Skeletal muscle cell (primary cell): ENCODE measurements around the gene DEPDC5.

Experiments used
- DNase-seq: peaks from one replicate; pipeline ENCODE4 v3.0.0-alpha.2; 2010; ENCODE audit warnings: low read depth
- H3K4me3 ChIP-seq: 2 replicates; pipeline ENCODE4 v1.5.1; 2011; ENCODE audit warnings: low read depth, mild to moderate bottlenecking, control low read depth, low read length, moderate library complexity

The DEPDC5 gene

GRCh38 chr22:31935961-31936635, 182.3 kb downstream of the DEPDC5 start:
- no peak for DNase-seq
- H3K4me3 ChIP-seq: no peak overlapping the region

GRCh38 chr22:31937341-31937740, 183.5 kb downstream of the DEPDC5 start:
- DNase-seq: no peak
- no peak overlapping the region for H3K4me3 ChIP-seq

- DNase-seq: no peak
- no peak overlapping the region for H3K4me3 ChIP-seq
These were observed 184.5 kb downstream of the DEPDC5 start for GRCh38 chr22:31938296-31938695.

GRCh38 chr22:31940506-31940905, 186.7 kb downstream of the DEPDC5 start:
- H3K4me3 ChIP-seq: no peak overlapping the region
- no peak for DNase-seq

GRCh38 chr22:31942091-31942490, 188.3 kb downstream of the DEPDC5 start:
- no peak for DNase-seq
- no peak overlapping the region for H3K4me3 ChIP-seq

- peak overlapping the region; percentile 60 for H3K4me3 ChIP-seq
These were observed 189.6 kb downstream of the DEPDC5 start for GRCh38 chr22:31943206-31943977.

GRCh38 chr22:31943978-31944699, 190.3 kb downstream of the DEPDC5 start, which contains the start of gene YWHAH:
YWHAH (plus strand) TSS chr22:31944535; CDS start chr22:31944734, 199 bp downstream.
- peak within 1 kb of the TSS; percentile 63 for H3K4me3 ChIP-seq
- peak; percentile 69 for DNase-seq

More at GRCh38 chr22:31943206-31943977, 189.6 kb downstream of the DEPDC5 start:
- DNase-seq: no peak

- no peak for DNase-seq
These were observed 191.1 kb downstream of the DEPDC5 start for GRCh38 chr22:31944700-31945442.

GRCh38 chr22:31945443-31945855, 191.6 kb downstream of the DEPDC5 start:
- DNase-seq: no peak
- H3K4me3 ChIP-seq: peak overlapping the region; percentile 63

More at GRCh38 chr22:31944700-31945442, 191.1 kb downstream of the DEPDC5 start:
- peak overlapping the region; percentile 63 for H3K4me3 ChIP-seq

GRCh38 chr22:31945971-31946680, 192.3 kb downstream of the DEPDC5 start:
- DNase-seq: no peak
- peak overlapping the region; percentile 63 for H3K4me3 ChIP-seq

GRCh38 chr22:31947296-31947695, 193.5 kb downstream of the DEPDC5 start:
- no peak overlapping the region for H3K4me3 ChIP-seq
- DNase-seq: no peak

GRCh38 chr22:31948002-31948401, 194.2 kb downstream of the DEPDC5 start:
- DNase-seq: no peak
- no peak overlapping the region for H3K4me3 ChIP-seq

- DNase-seq: no peak
- H3K4me3 ChIP-seq: no peak overlapping the region
These were observed 196.4 kb downstream of the DEPDC5 start for GRCh38 chr22:31950226-31950625.

GRCh38 chr22:31951194-31952093, 197.6 kb downstream of the DEPDC5 start:
- DNase-seq: no peak
- H3K4me3 ChIP-seq: no peak overlapping the region

GRCh38 chr22:31952094-31952401, 198.2 kb downstream of the DEPDC5 start:
- DNase-seq: no peak
- no peak overlapping the region for H3K4me3 ChIP-seq

GRCh38 chr22:31952472-31952871, 198.7 kb downstream of the DEPDC5 start:
- peak; percentile 64 for DNase-seq
- no peak overlapping the region for H3K4me3 ChIP-seq

- no peak for DNase-seq
- H3K4me3 ChIP-seq: no peak overlapping the region
These were observed 199.4 kb downstream of the DEPDC5 start for GRCh38 chr22:31953261-31953660.
